COLO668 (cell line): ENCODE results near the gene CELF2.
"Not testable (repeated sequence)": the region's sequence is repeated elsewhere in the genome, so short reads cannot be mapped to it uniquely, and the experiment has no call there.

Experiments
- DNase-seq: peaks from one replicate; lab custom pipeline; 2025; ENCODE audit not compliant: unreplicated experiment; lab: John Stamatoyannopoulos, UW

Gene CELF2

DNA sequence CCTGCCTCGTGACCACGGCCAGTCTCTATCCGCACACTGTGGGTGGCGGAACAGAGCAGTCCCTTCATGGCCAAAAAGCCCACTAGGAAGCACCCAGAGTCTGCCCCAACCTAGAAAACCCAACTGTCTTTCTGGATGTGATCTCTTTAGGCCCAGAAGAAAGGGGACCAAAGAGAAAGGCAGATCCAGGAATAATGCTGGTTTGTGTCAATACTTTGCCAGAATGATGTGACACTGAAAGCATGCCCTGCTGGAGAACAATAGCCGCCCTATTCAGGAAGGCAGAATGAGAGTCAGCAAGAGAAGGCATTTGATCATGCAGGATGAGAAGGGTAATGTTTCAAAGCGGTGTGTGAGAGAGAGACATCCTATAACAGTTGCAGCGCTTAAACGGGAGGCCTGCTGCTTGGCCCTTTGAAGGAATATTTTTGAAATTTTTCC is 319.1 kb downstream of the CELF2 start:
- no peak for DNase-seq

DNA sequence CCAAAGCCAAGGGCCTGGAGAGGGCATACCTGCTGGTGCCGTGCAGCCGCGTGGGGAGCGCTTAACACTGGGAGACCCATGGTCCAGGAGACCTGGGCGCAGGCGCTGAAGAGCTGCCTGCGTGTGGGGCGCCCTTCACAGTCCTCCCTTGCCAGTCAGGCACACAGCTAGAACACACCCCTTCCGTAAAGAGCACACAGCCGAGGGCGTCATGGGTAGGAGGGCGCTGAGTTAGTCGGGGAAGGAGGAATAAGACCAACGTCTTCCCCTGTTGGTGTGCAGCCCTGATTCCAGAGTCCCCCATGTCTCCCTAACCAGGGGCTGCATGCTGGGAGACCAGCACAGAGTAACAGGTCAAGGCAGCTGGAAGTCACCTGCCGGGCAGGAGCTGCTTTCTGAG is 319.8 kb downstream of the CELF2 start:
- DNase-seq = no peak

DNA sequence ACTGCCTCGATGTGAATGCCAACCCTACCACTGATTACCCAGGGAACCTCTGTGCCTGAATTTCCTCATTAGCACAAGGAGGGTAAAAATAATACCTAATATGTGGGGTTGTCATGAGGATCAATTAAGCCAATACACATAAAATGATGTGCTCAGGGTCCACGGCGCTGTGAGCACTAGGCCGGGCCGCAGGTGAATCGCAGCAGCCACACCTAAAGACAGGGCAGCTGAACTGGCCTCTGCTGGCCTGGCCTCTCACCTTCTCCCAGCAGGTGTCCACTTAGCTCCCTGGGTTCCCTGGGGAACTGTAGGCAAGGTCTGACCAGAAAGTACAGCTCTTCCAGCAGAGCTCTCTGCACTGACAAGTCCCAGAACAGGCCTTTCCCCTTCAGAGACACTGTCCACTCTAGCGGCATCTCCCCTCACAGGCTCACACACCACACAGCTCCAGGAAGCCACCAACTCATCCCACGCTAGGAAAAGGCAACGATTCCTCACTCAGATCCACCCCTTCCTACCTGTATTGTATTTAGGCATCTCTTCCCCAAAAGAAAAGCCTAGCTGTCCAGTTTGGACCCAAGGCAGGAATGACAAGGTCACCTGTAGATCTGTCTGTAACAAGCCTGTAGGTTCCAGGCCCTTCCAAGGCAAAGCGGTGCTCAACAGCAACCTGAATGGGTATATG is 320.6 kb downstream of the CELF2 start:
- DNase-seq = no peak

DNA sequence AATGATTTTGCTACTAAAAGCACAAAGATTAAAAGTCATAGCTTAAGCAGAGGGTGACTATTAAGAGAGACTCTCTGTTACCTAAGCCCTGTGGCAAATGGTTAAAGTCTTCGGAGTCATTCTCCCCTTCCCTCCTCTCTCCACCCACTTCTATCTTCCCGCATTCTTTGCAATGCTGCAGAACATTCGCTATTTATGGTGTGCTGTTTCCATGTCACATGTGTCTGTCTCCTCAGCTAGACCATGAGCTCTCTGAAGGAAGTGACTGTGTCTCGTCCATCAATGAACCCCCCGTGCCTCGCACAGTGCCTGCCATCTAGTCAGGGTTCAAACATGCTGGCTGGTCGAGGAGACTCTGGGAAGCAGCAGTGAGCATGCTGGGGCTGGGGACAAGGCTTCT is 321.3 kb downstream of the CELF2 start:
- DNase-seq = no peak

DNA sequence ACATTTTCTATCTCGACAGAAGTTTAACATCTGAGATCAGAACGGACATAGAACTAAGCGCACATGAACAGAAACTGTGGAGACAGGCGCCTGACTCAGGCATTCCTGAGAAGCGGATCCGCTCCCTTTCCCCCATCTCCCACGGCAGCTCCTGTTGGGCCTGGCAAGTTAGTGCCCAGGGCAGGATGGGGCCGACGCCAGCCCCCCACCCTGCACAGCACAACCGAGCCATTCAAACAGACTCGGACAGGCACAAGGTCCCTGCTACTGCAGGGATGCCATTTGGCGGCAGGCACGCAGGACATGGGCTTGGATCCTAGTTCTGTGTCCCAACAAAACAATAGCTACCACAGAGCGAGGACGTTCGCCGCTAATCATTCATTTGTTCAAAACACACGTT is 322.0 kb downstream of the CELF2 start:
- DNase-seq = no peak

DNA sequence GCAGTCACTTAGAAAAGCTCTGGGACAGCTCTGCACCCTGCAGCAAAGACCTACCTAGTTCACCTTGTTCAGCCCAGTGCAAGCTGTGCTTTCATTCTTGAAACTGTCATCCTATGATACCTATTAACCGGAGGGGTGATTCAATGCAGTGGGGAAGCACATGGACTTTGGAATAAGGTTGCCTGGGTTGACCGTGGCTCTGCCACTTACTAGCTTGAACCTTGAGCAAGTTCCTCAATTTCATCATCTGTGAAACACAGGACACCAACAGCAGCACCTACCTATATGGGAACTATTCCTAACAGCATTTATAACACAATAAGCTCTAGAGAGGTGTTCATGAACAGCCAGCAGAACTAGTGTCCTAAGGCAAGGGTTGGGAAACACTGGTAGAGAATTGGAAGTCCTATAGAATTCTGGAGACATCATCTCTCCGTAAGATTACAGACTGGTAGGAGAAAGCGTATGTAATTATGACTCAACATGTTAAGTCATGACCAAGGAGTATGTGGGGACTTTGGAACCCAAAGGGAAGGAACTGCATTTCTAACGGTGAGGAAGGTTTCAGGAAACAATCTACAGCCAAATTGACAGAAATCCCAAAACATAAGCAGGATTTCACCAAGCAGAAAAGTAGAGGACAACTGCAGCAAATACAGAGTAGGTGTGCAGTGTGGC is 323.8 kb downstream of the CELF2 start:
- DNase-seq = no peak

DNA sequence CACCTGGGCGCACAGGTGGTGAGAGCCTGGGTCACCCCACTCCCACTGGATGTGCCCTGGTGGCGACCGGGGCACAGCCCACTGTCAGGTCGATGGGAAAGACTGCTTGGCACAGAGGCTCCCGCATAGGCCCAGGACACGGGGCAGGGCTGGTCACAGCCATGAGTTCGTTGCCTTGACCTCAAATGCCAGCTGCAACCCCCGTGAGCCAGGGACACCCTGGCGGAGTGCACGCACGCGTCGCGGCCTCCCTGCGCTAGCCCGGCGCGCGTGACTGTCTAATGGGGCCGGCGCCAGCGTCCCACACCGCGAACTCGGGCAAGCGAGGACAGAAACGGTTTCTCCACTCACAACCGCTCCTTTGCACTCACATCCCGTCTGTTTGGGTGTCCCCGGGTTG is 326.4 kb downstream of the CELF2 start:
- no peak for DNase-seq

DNA sequence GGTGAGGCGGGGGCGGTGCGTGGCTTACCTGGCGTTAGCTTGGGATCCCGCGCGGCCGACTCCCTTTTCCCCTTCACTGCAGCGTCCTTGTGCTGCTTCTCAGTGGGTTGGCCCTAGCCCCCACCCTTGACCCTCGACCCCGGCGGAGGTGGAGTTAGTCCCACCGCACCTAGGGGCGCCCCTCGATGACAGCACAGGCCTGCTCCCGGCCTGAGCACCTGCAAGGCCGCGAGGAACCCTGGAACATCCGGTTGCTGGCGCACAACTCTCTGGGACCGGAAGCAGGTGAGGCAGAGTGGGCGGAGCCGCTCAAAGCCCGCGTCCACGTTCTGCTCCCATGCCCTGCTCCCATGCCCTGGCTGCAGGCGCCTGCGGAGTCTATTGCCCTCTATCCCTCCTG is 326.9 kb downstream of the CELF2 start:
- no peak for DNase-seq

DNA sequence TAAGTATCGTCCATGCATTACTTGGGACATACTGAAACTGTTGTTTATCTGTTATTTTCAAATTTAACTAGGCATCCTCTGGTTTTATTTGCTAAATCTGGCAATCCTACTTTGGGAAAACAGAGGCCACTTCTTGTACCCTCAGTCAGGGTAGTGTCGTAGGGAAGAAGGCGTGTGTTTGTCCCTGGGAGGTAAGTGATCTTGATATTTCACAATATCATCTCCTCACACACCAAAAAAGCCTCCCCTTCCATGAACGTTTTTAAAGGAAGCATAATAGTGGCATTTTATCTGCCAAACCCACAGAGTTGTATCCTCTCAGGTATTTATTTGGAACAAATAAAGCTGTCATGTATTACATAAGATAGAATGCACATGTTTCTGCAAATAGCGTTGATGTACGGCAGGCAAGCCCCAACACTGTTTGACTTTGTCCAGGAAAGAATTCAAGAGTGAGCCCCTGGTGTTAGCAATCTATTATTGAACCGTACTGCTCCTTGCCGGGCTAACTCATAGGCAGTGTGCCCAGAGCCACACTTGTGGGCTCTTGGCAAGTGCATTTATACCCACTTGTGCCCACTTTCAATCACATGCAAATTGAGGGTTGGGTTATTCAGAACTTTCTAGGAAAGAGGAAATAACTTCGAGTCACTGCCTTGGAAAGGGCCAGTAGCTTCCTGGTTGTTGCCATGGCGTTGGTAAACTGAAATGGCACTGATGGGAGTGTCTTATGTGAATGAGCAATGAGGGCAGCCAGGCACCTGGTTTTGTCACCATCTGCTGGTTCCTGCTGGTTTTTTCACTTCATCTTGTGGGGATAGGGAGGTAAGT is 327.8 kb downstream of the CELF2 start:
- DNase-seq = no peak

DNA sequence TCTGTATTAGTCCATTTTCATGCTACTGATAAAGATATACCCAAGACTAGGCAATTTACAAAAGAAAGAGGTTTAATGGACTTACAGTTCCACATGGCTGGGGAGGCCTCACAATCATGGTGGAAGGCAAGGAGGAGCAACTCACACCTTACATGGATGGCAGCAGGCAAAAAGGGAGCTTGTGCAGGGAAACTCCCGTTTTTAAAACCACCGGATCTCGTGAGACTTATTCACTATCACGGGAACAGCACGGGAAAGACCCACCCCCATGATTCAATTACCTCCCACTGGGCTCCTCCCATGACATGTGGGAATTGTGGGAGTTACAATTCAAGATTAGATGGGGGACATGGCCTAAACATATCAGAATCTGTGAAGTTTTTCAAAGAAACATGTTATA is 329.9 kb downstream of the CELF2 start:
- DNase-seq = not testable (repeated sequence)

DNA sequence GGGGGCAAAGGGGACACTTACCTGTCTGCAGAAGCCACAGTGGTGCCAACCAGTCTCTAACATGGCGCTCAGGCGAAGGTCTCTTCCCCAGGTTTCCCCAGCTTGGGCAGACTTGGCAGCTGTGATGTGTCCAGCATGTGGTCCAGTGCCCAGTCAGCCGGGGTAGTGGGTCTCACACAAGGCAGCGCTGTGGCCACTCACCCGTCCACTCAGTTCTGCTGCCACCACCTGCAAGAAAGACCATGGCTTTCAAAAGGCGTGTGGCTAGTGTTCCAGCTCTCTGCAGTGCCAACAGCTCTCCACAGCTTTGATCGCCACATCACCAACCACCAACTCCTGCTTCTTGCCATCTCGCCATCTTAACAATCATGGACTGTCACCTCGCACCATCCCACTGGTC is 334.1 kb downstream of the CELF2 start:
- DNase-seq = no peak

DNA sequence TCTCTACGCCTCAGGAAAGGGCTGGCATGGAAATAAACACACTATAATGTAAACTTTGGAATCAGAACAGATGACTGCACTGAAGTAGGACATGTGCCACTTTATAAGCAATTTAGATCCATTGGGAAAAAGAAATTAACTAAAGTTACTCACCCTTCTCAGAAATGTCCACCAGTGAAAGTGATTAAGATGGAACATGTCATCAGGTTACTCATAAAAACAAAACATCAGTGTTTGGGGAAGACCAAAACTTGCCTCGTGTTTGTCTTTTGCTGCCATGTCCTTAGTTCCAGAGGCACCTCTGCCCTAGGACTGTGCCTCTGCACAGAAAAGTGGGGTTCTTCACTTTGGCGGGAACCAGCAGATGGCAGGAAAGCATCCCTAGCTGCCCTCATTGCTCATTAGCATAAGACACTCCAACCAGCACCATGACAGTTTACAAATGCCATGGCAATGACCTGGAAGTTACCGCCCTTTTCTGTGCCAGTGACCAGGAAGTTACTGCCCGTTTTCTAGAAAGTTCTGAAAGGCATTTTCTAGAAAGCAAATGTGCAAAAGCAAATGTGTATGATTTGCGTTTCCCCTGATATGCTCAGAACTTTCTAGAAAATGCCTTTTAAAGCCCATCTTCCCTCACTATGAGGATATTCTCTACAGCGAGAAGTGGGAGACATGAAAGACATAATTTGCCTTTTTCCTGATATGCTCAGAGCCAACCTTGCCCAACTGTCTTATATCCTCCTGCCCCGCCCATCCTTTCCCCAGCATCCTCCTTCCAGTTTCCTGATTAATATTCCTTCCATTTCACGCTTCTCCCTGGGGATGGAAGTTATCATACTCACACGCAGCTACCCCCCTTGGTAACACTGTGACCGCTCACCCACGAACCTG is 335.6 kb downstream of the CELF2 start:
- no peak for DNase-seq

DNA sequence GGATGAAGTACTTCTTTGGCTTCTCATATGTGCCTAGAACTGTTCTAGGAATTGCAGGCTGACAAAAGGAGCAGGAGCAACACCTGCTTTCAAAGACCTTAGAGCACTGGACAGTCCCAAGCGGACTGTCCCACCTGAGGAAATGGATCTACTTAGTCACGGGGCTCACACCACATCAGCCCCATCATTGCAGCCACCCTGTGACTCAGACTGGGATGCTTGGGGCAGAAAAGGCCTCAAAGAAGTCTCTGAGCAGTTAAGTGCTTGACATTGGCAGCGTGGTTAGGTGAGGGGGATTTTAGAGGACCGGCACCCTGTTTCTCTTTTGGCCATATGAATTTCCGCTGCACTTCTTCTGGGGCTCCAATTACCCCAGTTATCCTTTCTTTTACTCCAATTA is 337.2 kb downstream of the CELF2 start:
- DNase-seq = no peak

DNA sequence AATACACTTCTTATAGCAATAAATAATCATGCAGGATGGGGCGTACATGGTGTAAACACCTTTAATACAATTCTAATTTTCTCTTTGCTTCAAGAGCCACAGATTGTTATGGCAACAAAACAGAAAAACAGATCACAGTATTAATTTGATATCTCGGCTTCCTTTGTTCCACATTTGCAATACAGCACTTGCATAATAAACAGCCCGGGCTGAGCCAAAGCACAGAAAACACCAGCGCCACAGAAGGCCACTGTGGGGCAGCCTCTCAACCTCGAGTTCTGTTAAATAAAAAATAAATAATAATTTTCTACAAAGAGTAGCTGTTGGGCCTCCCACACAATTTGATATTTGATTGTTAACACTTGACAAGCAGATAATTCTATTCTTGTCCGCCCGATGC is 337.9 kb downstream of the CELF2 start:
- no peak for DNase-seq

DNA sequence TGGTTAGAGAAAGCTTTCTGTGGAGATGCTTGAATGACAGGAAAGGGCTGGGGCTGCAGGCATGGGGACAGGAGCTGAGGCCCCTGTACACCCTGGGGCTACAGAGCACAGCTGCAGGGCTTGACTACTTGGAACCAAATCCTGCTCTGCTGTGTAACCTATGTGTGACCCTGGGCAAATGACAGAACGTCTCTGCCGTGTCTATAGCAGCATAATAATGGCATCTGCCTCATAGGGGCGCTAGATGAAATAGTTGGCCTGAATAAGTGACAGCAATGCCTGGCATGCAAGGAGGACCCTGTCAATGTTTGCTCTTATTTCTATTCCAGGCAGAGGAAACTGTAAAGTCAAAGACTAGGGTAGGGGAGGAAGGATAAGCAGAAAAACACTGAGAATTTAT is 339.8 kb downstream of the CELF2 start:
- no peak for DNase-seq

DNA sequence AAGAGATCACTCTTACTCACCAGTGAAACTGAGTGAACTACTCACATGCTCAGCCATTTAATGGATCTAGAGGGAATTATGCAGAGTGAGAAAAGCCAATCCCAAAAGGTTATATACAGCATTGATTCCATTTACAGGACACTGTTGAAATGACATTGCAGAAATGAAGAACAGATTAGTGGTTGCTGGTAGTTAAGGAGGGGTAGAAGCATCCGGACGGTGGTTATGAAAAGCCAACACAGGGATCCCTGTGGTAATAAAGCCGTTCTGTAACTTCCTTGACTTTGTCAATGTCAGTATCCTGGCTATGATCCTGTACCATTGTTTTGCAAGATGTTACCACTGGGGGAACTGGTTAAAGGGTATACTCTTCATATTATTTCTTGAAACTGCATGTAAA is 340.3 kb downstream of the CELF2 start:
- no peak for DNase-seq

DNA sequence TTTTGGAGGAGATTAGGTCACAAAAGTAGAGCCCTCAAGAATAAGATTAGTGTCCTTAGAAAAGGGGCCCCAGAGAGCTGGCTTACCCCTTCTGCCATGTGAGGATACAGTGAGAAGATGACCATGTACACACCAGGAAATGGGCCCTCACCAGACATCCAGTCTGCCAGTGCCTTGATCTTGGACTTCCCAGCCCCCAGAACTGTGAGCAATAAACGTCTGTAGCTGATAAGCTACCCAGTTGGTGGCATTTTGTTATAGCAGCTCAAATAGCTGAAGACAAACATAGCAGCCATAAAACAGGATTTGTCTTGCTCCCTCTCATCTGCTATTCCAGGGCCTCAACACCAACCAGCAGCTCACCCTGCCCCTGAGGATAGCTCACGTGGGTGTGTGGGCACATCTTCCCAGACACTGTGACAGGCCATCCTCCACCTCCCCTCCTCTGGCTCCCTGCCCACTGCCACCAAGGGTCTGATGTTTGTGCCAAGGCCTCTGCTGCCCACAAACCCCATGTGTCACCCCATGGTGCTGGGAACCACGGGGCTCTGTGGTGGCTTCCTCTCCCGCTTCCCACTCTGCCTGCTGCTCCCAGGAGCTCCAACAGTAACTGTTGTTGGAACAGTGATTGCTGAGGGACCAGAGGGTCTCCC is 341.4 kb downstream of the CELF2 start:
- DNase-seq = no peak

DNA sequence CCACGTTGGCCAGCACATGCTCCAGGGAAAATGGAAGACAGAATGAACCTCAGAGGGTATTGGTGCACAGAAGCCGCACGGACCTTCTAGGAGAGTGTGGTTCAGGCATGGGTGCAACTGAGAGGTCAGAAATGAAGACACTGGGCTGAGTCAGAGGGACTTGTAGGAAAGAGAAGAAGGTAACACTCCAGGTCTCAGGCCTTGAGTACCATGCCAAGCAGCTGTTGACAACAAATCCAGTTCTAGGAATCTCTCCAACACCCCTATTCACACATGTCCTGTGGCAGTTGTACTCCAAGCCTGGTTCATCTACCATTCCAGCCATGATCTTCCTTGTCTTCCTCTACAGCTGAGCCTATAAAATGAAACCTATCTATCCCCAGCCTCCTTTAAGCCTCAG is 342.2 kb downstream of the CELF2 start:
- no peak for DNase-seq

DNA sequence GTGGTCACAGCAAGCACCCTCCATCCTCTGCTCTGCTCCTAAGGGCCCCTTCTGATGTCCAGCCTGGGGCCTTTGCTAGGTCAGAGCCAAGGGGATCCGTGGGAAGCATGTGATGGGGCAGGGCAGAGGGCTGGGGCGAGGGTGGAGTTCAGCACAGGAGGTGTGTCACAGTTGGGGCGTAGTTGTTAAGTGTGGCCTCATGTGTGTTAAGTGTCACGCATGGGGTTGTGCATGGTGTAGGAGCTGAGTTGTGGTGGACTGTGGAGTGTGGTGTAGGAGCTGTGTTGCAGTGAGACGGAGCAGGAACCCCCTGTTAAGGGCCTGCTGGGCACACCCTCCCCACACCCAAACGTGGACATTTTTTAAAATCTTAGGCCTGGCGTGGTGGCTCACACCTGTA is 345.8 kb downstream of the CELF2 start:
- DNase-seq = no peak

DNA sequence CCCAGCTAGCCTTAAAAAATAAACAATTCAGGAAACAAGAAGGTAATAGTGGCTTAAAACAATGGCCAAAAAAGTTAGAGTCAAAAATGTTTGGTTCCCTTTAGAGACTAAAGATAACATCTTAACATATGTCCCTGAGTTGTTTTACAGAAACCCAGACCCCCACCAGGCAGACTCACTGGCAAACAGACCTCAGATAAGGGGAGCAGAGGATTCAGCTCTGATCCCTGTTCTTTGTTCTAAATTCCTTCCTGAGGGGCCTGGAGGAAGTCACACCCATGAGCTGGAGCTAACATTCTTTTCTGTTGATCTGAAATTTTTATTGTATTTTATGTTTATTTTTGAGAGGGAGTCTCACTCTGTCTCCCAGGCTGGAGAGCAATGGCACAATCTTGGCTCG is 346.6 kb downstream of the CELF2 start:
- DNase-seq = no peak

DNA sequence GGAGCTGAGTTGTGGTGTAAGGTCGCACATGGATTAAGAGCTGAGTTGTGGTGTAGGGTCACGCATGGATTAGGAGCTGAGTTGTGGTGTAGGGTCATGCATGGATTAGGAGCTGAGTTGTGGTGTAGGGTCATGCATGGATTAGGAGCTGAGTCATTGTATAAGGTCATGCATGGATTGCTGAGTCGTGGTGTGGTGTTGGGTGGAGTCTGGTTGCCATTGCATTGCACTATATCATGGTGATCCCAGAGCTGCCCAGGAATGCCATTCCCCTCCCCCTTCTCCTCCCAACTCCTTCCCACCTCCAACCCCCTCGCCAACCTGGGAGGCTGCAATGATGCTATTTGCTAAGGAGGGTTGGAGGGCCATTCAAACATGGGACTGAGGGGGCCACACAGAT is 349.2 kb downstream of the CELF2 start:
- DNase-seq = not testable (repeated sequence)
